GM19438 (cell line): ENCODE measurements around the gene DCBLD2.
"Not testable (repeated sequence)": the region's sequence is repeated elsewhere in the genome, so short reads cannot be mapped to it uniquely, and the experiment has no call there.

ENCODE experiments used
- ATAC-seq: cut with Tn5 transposase; IDR thresholded peaks from one replicate; pipeline ENCODE4 v1.9.1; 2021; ENCODE audit warnings: low read depth; ENCODE audit not compliant: unreplicated experiment

DCBLD2 gene

GRCh38 chr3:98893740-98894139 is 7.8 kb downstream of the DCBLD2 start:
- ATAC-seq = no peak

GRCh38 chr3:98892263-98892662 is 9.2 kb downstream of the DCBLD2 start:
- no peak for ATAC-seq

DNA sequence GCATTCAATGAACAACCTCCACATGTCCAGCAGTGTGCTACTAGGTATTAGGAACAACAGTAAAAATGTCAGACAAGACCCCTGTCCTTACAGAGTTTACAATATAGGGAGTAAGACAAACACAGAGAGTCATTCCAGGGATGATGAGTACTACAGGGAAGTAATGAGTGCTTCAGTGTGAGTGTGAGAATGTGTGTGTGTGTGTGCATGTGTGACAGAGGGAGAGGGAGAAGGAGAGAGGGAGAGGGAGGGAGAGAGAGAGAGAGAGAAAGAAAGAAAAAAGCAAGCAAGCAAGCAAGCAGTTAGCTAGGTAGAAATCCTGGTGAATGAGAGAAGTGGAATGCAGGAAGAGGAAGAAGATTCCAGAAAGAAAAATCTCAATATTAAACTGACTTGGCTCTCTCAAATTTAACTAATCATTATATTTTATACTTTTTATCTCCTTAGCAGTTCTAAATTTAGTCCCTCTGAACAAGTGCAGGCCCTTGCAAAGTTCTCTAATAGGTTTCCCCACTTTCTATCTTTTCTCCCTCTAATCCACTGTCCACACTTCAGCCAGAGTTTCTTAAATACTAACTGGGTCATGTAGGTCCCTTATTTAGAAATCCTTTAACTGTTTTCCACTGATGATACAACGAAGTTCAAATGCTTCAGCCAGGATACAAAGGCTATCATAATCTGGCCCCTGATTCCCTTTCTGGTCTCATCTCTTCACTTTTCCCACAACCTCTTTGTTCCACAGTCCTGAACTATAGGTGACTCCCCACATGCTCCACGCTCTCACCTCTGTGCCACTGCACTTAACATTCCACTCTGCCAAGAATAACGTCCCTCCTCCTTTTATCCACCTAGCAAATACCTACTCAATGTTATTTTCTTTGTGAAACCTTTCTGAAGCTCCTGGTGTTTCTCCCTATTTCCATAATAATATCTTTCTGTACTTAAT is 10.3 kb downstream of the DCBLD2 start:
- ATAC-seq = no peak

- ATAC-seq = no peak
These were observed 11.2 kb downstream of the DCBLD2 start for GRCh38 chr3:98890181-98890835.

DNA sequence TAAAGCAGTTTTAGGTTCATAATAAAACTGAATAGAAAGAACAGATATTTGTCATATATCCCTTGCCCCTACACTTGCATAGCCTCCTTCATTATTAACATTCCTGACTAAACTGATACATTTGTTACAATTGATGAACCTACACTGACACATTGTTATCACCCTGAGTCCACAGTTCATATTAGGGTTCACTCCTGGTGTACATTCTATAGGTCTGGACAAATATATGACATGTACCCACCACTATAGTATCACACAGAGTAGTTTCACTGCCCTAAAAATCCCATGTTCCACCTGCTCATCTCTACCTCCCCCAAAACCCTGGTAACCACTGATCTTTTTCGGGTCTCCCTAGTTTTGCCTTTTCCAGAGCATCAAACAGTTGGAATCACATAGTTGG is 13.8 kb downstream of the DCBLD2 start:
- ATAC-seq = no peak

- ATAC-seq = no peak
These were observed 15.0 kb downstream of the DCBLD2 start for GRCh38 chr3:98886525-98886924.

- ATAC-seq = no peak
These were observed 15.6 kb downstream of the DCBLD2 start for GRCh38 chr3:98885851-98886250.

DNA sequence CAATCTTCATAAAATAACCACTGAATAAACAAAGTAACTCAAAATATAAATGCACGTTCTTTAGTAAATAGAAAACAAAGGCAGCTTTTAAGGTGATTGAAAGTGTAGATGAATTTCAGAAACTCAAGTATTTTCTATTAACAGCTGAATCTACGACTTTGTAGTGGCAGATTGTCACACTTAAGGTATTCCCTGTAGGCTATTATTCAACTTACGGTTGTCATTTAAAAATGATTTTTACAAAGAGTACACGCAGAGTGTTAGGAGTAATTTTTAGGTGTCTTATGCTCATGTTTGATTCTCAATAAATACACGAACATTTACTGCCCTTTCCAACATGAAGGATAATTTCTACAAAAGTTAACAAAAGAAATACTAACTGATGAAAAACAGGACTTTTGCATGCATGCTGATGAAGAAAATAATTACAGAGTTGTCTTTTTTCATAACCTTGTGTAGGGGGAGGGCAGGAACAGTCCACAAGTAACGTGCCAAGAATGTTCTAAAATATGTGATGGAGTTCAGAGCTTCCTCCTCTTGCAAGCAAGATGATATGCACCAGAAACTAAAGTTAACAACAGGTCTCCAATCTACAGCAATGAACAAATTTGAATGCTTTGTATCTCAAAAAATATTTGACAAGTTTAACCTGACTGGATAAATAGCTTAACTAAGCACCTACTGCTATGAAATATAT is 16.7 kb downstream of the DCBLD2 start:
- no peak for ATAC-seq

- not testable (repeated sequence) for ATAC-seq
These were observed 18.7 kb downstream of the DCBLD2 start for GRCh38 chr3:98882614-98883333.

DNA sequence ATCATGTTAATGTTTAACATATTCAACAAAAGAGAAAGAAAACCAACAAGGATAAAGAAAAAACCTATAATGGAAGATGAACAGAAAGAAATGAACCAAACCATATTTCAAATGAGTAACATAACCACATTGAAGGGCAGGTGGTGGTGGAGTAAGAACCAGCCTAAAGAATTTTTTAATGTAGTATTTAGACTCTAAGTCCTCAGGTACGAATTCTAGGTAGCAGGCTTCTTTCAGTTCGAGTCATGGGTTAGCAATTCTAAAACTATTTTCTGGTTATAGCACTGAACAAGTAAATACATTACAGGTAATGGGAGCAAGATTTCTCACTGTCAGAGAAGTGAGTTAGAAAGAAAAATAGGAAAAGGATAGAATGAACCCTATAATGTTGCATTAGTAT is 24.4 kb downstream of the DCBLD2 start:
- ATAC-seq = no peak

DNA sequence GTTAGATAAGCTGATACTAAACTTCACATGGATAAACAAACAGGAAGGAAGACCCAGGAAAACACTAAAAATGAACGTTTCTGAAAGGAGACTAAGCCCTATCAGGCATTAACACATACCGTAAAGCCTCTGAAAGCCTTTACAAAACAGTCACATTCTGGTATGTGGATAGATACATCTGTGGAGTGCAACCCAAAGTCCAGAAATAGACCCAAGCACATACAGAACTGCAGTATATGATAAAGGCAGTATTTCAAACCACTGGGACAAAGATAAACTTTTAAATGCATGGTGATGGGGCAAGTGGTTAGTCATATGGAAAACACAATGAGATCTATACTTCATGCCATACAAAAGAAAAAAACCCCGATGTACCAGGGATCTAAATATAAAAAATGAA is 26.0 kb downstream of the DCBLD2 start:
- ATAC-seq = no peak

DNA sequence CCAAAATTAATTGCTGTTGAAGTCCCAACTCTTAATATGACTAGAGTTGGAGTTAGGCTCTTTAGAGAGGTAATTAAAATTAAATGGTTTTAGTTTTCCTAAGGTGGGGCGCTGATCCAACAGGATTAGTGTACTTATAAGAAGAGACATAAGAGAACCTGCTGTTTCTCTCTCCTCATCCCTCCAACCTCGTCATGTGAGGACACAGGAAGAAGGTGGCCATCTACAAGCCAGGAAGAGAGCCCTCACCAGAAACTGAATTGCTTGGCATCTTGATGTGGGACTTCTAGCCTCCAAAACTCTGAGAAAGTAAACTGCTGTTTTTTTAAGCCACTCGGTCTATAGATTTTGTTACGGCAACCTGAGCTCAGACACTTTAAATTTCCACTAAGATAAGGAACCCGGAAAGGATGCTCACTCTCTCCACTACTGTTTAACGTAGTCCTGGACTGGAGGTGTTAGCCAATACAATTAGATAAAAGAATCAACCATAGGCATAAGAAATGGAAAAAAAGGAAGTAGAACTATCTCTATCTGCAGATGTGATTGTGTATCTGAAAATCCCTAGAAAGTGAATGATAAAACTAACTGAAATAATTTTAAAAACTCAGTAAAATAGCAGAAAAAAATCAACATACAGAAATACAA is 26.8 kb downstream of the DCBLD2 start:
- no peak for ATAC-seq

DNA sequence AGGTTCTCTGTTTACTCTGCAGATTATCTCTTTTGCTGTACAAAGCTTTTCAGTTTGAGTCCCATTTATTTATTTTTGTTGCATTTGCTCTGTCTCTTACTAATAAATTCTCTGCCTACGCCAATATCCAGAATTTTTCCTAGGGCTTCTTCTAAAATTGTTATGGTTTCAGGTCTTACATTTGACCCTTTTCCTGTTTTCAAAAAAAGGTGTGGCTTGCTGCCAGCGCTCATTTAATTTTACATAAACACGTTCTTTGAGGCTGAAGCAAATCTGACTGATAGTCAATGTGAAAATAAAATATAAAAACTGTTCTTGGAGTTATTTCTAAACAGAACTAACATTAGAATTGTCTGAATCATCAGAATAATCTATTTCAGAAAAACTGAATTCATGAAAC is 32.1 kb downstream of the DCBLD2 start:
- no peak for ATAC-seq

DNA sequence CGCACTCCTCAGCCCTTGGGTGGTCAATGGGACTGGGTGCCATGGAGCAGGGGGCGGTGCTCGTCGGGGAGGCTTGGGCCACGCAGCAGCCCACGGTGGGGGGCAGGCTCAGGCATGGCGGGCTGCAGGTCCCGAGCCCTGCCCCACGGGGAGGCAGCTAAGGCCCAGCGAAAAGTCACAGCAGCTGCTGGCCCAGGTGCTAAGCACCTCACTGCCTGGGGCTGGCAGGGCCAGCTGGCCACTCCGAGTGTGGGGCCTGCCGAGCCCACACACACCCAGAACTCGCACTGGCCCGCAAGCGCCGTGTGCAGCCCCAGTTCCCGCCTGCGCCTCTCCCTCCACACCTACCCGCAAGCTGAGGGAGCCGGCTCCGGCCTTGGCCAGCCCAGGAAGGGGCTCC is 43.5 kb downstream of the DCBLD2 start:
- not testable (repeated sequence) for ATAC-seq

DNA sequence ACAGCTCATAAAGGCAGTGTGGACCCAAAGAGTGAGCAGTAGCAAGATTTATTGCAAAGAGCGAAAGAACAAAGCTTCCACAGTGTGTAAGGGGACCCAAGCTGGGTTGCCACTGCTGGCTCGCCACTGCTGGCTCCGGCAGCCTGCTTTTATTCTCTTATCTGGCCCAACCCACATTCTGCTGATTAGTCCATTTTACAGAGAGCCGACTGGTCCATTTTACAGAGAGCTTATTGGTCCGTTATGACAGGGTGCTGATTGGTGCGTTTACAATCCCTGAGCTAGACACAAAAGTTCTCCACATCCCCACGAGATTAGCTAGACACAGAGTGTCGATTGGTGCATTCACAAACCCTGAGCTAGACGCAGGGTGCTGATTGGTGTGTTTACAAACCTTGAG is 44.2 kb downstream of the DCBLD2 start:
- not testable (repeated sequence) for ATAC-seq

GRCh38 chr3:98856724-98857123 is 44.8 kb downstream of the DCBLD2 start:
- no peak for ATAC-seq

DNA sequence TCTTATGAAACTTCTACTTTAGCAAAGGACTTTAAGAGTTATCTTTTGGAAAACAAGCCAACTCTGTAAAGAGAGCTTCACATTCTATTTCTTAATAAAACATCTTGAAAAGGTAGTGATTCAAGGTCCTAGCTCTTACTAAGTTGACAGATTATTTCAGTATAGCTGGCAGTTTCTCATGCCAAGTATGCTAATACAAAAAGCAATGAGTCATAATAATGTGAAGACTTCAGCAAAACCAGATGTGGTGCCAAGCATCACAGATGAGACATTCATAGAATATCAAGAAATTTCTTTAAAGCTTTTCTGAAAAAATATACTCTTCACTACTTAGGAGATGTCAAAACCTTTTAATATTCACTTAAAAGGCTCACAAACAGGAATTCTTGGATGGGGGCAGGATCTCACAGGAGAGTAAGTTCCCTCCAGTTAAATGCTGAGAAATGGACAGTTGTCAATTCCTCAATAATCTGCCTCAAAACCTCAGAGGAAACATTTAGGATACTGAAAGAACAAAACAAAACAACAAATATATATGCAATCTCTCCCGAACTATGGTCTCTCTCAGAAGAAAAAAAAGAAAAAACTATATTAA is 45.6 kb downstream of the DCBLD2 start:
- ATAC-seq = no peak

DNA sequence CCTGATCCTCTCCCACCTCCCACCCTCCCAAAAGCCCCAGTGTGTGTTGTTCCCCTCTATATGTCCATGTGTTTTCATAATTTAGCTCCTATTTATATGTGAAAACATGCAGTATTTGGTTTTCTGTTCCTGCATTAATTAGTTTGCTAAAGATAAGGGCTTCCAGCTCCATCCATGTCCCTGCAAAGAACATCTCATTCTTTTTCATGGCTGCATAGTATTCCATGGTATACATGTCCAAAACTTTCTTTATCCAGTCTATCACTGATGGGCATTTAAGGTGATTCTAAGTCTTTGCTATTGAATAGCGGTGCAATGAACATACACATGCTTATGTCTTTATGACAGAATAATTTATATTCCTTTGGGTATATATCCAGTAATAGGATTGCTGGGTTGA is 53.4 kb downstream of the DCBLD2 start:
- no peak for ATAC-seq

DNA sequence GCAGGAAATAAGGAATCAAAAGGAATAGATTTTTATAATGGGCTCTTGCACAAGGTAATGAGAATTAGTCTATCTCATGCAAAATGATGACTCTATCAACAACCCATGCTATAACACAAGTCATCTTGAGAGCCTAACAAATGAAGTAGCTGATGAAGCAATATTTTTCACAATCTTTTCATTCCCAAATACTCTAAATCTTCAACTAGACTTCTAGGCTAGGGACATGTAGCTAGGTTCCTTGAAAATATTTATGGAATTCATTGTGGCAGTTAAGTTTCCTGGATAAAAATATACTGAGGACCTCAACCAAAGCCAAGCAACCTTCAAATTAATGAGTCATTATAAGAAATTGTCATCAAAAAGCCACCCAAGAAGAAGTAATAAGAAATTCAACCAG is 55.4 kb downstream of the DCBLD2 start:
- ATAC-seq = no peak
